ENCODE data around the gene PHLPP1.

PHLPP1 gene

DNA sequence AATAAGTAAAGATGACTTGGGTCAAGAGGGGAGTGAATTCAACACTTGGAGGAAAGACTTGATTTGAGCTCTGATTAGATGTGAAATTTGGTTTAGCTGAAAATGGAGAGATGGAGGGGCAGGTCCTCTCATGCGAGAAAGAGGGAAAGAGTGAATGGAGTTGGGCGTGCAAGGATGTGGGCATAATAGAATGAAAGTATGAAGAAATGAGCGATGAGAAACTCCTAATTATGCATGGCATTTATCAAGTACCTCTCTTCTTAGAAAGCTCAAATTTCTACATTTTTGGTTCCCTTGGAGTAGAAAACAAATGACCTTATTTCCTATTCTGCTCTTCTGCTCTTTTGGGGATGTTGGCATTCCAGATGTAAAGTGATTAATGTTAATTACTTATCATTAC is 161.5 kb downstream of the PHLPP1 start:
- no peak overlapping the region for H3K23ac ChIP-seq (ENCODE audit: low read depth, low read length, poor library complexity)
- no peak overlapping the region for H4K91ac ChIP-seq (ENCODE audit: low read depth, low read length, poor library complexity)
- no peak overlapping the region for H2AK5ac ChIP-seq (ENCODE audit: low read depth, low read length)
- peaks cover 0 to 3% of the 10 kb centered on the region in 2 donors for H3K36me3 ChIP-seq (replicated peaks in 1 of 2; ENCODE audit: control insufficient read depth in 2 of 2, insufficient read depth in 2 of 2, low read length in 2 of 2)
- no peak overlapping the region for H3K9ac ChIP-seq (ENCODE audit: low read depth, low read length, poor library complexity)
- H2BK15ac ChIP-seq (ENCODE audit: low read length) = no peak overlapping the region
- no peak overlapping the region for H3K4ac ChIP-seq (ENCODE audit: low read length)
- peaks cover 14 to 16% of the 10 kb centered on the region in 2 donors for H3K4me1 ChIP-seq (ENCODE audit: control insufficient read depth in 2 of 2, insufficient read depth in 1 of 2, low read depth in 1 of 2, low read length in 2 of 2)
- no peaks in the 10 kb centered on the region for H3K79me1 ChIP-seq (ENCODE audit: low read depth, low read length)
- H3K18ac ChIP-seq (ENCODE audit: low read length) = no peak overlapping the region
- peaks cover 0 to 2% of the 10 kb centered on the region in 2 donors for H3K9me3 ChIP-seq (replicated peaks in 1 of 2; ENCODE audit: control insufficient read depth in 2 of 2, insufficient read depth in 1 of 2, low read depth in 1 of 2, low read length in 2 of 2)
- H3K27me3 ChIP-seq (ENCODE audit: control insufficient read depth in 3 of 3, insufficient read depth in 3 of 3, low read depth in 1 of 3, low read length in 3 of 3) = no peaks in the 10 kb centered on the region
- peak overlapping the region; percentile 91 for H3K27ac ChIP-seq (replicated peaks; ENCODE audit: low read length)
- no peak overlapping the region for H3K4me2 ChIP-seq (ENCODE audit: insufficient read depth, low read length, poor library complexity, severe bottlenecking)
- H3K4me3 ChIP-seq (ENCODE audit: low read length in 2 of 2) = no peak overlapping the region
- H2BK12ac ChIP-seq (ENCODE audit: low read length) = no peak overlapping the region
- H3K14ac ChIP-seq (ENCODE audit: low read length) = no peak overlapping the region
- no peak overlapping the region for H2BK120ac ChIP-seq (ENCODE audit: low read depth, low read length)
- peak; percentile 17 for DNase-seq (ENCODE audit: low spot score)
- WGBS, 2 donors (ENCODE audit: extremely low coverage in 2 of 2, insufficient read length in 2 of 2, insufficient replicate concordance in 1 of 2) = no CpG with 5 or more reads among the region's 3 CpGs
- no peak overlapping the region for H4K8ac ChIP-seq (ENCODE audit: low read depth, low read length)
- no peak overlapping the region for H2AFZ ChIP-seq (ENCODE audit: low read length)
- no peak overlapping the region for H2BK5ac ChIP-seq (ENCODE audit: low read length)

- H3K23ac ChIP-seq (ENCODE audit: low read depth, low read length, poor library complexity) = no peak overlapping the region
- H3K4me1 ChIP-seq (ENCODE audit: control insufficient read depth in 2 of 2, insufficient read depth in 1 of 2, low read depth in 1 of 2, low read length in 2 of 2) = peaks cover 14 to 16% of the 10 kb centered on the region in 2 donors
- peak; percentile 61 for DNase-seq (ENCODE audit: low spot score)
- H3K14ac ChIP-seq (ENCODE audit: low read length) = no peak overlapping the region
- peaks cover 0 to 4% of the 10 kb centered on the region in 2 donors for H3K9me3 ChIP-seq (replicated peaks in 1 of 2; ENCODE audit: control insufficient read depth in 2 of 2, insufficient read depth in 1 of 2, low read depth in 1 of 2, low read length in 2 of 2)
- no peaks in the 10 kb centered on the region for H3K79me1 ChIP-seq (ENCODE audit: low read depth, low read length)
- H3K9ac ChIP-seq (ENCODE audit: low read depth, low read length, poor library complexity) = no peak overlapping the region
- H2AK5ac ChIP-seq (ENCODE audit: low read depth, low read length) = no peak overlapping the region
- H2AFZ ChIP-seq (ENCODE audit: low read length) = no peak overlapping the region
- no peak overlapping the region for H2BK15ac ChIP-seq (ENCODE audit: low read length)
- WGBS, 2 donors (ENCODE audit: extremely low coverage in 2 of 2, insufficient read length in 2 of 2, insufficient replicate concordance in 1 of 2) = no CpG with 5 or more reads among the region's 6 CpGs
- no peak overlapping the region for H3K4ac ChIP-seq (ENCODE audit: low read length)
- H3K18ac ChIP-seq (ENCODE audit: low read length) = no peak overlapping the region
- H2BK12ac ChIP-seq (ENCODE audit: low read length) = no peak overlapping the region
- no peak overlapping the region for H4K91ac ChIP-seq (ENCODE audit: low read depth, low read length, poor library complexity)
- no peaks in the 10 kb centered on the region for H3K27me3 ChIP-seq (ENCODE audit: control insufficient read depth in 3 of 3, insufficient read depth in 3 of 3, low read depth in 1 of 3, low read length in 3 of 3)
- peak overlapping the region; percentile 15 for H3K4me2 ChIP-seq (ENCODE audit: insufficient read depth, low read length, poor library complexity, severe bottlenecking)
- peak overlapping the region; percentile 77 for H3K27ac ChIP-seq (replicated peaks; ENCODE audit: low read length)
- no peak overlapping the region for H3K4me3 ChIP-seq (ENCODE audit: low read length in 2 of 2)
- H4K8ac ChIP-seq (ENCODE audit: low read depth, low read length) = no peak overlapping the region
- no peak overlapping the region for H2BK120ac ChIP-seq (ENCODE audit: low read depth, low read length)
- peaks cover 0 to 5% of the 10 kb centered on the region in 2 donors for H3K36me3 ChIP-seq (replicated peaks in 1 of 2; ENCODE audit: control insufficient read depth in 2 of 2, insufficient read depth in 2 of 2, low read length in 2 of 2)
- no peak overlapping the region for H2BK5ac ChIP-seq (ENCODE audit: low read length)
Measured at GRCh38 chr18:62877411-62878221, 162.3 kb downstream of the PHLPP1 start.

GRCh38 chr18:62878305-62878704 is 163.0 kb downstream of the PHLPP1 start:
- no peak overlapping the region for H2BK15ac ChIP-seq (ENCODE audit: low read length)
- no peak overlapping the region for H3K4me2 ChIP-seq (ENCODE audit: insufficient read depth, low read length, poor library complexity, severe bottlenecking)
- WGBS, 2 donors (ENCODE audit: extremely low coverage in 2 of 2, insufficient read length in 2 of 2, insufficient replicate concordance in 1 of 2) = no CpG with 5 or more reads among the region's 3 CpGs
- H2BK5ac ChIP-seq (ENCODE audit: low read length) = no peak overlapping the region
- H3K4me1 ChIP-seq (ENCODE audit: control insufficient read depth in 2 of 2, insufficient read depth in 1 of 2, low read depth in 1 of 2, low read length in 2 of 2) = peaks cover 16 to 17% of the 10 kb centered on the region in 2 donors
- no peak overlapping the region for H4K91ac ChIP-seq (ENCODE audit: low read depth, low read length, poor library complexity)
- H2AK5ac ChIP-seq (ENCODE audit: low read depth, low read length) = no peak overlapping the region
- no peak overlapping the region for H2BK12ac ChIP-seq (ENCODE audit: low read length)
- no peak overlapping the region for H3K4me3 ChIP-seq (ENCODE audit: low read length in 2 of 2)
- H2BK120ac ChIP-seq (ENCODE audit: low read depth, low read length) = no peak overlapping the region
- H3K27ac ChIP-seq (replicated peaks; ENCODE audit: low read length) = peak overlapping the region; percentile 77
- H3K14ac ChIP-seq (ENCODE audit: low read length) = no peak overlapping the region
- no peak overlapping the region for H3K9ac ChIP-seq (ENCODE audit: low read depth, low read length, poor library complexity)
- no peak overlapping the region for H3K18ac ChIP-seq (ENCODE audit: low read length)
- no peaks in the 10 kb centered on the region for H3K27me3 ChIP-seq (ENCODE audit: control insufficient read depth in 3 of 3, insufficient read depth in 3 of 3, low read depth in 1 of 3, low read length in 3 of 3)
- H3K23ac ChIP-seq (ENCODE audit: low read depth, low read length, poor library complexity) = no peak overlapping the region
- H3K36me3 ChIP-seq (replicated peaks in 1 of 2; ENCODE audit: control insufficient read depth in 2 of 2, insufficient read depth in 2 of 2, low read length in 2 of 2) = peaks cover 0 to 5% of the 10 kb centered on the region in 2 donors
- no peak overlapping the region for H2AFZ ChIP-seq (ENCODE audit: low read length)
- H3K79me1 ChIP-seq (ENCODE audit: low read depth, low read length) = no peaks in the 10 kb centered on the region
- H3K4ac ChIP-seq (ENCODE audit: low read length) = no peak overlapping the region
- H3K9me3 ChIP-seq (replicated peaks in 1 of 2; ENCODE audit: control insufficient read depth in 2 of 2, insufficient read depth in 1 of 2, low read depth in 1 of 2, low read length in 2 of 2) = peaks cover 0 to 4% of the 10 kb centered on the region in 2 donors
- no peak for DNase-seq (ENCODE audit: low spot score)
- no peak overlapping the region for H4K8ac ChIP-seq (ENCODE audit: low read depth, low read length)

- Histone ChIP-seq H3K27me3 (ENCODE audit: control insufficient read depth in 3 of 3, insufficient read depth in 3 of 3, low read depth in 1 of 3, low read length in 3 of 3) (no peaks in the 10 kb centered on the region), H3K27ac (replicated peaks; ENCODE audit: low read length) (no peak overlapping the region), H2BK120ac (ENCODE audit: low read depth, low read length) (no peak overlapping the region), H3K9ac (ENCODE audit: low read depth, low read length, poor library complexity) (no peak overlapping the region), H4K8ac (ENCODE audit: low read depth, low read length) (no peak overlapping the region), H3K4me2 (ENCODE audit: insufficient read depth, low read length, poor library complexity, severe bottlenecking) (no peak overlapping the region), H3K4me3 (ENCODE audit: low read length in 2 of 2) (no peak overlapping the region), H2BK12ac (ENCODE audit: low read length) (no peak overlapping the region), H2AK5ac (ENCODE audit: low read depth, low read length) (no peak overlapping the region), H2AFZ (ENCODE audit: low read length) (no peak overlapping the region), H3K36me3 (replicated peaks in 1 of 2; ENCODE audit: control insufficient read depth in 2 of 2, insufficient read depth in 2 of 2, low read length in 2 of 2) (peaks cover 0 to 5% of the 10 kb centered on the region in 2 donors), H2BK5ac (ENCODE audit: low read length) (no peak overlapping the region), H3K18ac (ENCODE audit: low read length) (no peak overlapping the region), H2BK15ac (ENCODE audit: low read length) (no peak overlapping the region), H3K9me3 (replicated peaks in 1 of 2; ENCODE audit: control insufficient read depth in 2 of 2, insufficient read depth in 1 of 2, low read depth in 1 of 2, low read length in 2 of 2) (peaks cover 0 to 4% of the 10 kb centered on the region in 2 donors), H3K79me1 (ENCODE audit: low read depth, low read length) (no peaks in the 10 kb centered on the region), H3K14ac (ENCODE audit: low read length) (no peak overlapping the region), H3K4ac (ENCODE audit: low read length) (no peak overlapping the region), H3K4me1 (ENCODE audit: control insufficient read depth in 2 of 2, insufficient read depth in 1 of 2, low read depth in 1 of 2, low read length in 2 of 2) (peaks cover 16 to 17% of the 10 kb centered on the region in 2 donors), H4K91ac (ENCODE audit: low read depth, low read length, poor library complexity) (no peak overlapping the region), H3K23ac (ENCODE audit: low read depth, low read length, poor library complexity) (no peak overlapping the region)
- WGBS, 2 donors (ENCODE audit: extremely low coverage in 2 of 2, insufficient read length in 2 of 2, insufficient replicate concordance in 1 of 2) = no CpG with 5 or more reads among the region's 1 CpG
- DNase-seq (ENCODE audit: low spot score) = no peak
Measured at GRCh38 chr18:62880034-62880433, 164.7 kb downstream of the PHLPP1 start.

Data from neuronal stem cell (in vitro differentiated cells).